Neural cell (in vitro differentiated cells): Measurements from ENCODE around the gene HAVCR1. TPM values are rescaled to one million over a fixed set of nuclear protein-coding genes. Genes with fewer than 3 reads are reported as not detected.
"Not testable (repeated sequence)": the region's sequence is repeated elsewhere in the genome, so short reads cannot be mapped to it uniquely, and the experiment has no call there.

Source experiments
- H2AFZ ChIP-seq: fragments of 200-600, 300-800 bp; sonication (generic), shearing (Covaris generic); 2 replicates; pipeline ENCODE4 v1.6.0; 2014; ENCODE audit warnings: low read depth, mild to moderate bottlenecking, antibody characterized with exemption, low read length, moderate library complexity
- H3F3A ChIP-seq: fragments of 200-600 bp; shearing (Covaris generic); 2 replicates; pipeline ENCODE4 v1.6.1; 2016; ENCODE audit warnings: mild to moderate bottlenecking, moderate library complexity, mixed read lengths, antibody characterized with exemption, low read length; ENCODE audit not compliant: insufficient read depth, poor library complexity, severe bottlenecking
- H3K27ac ChIP-seq: fragments of 200-600, 300-800 bp; sonication (generic), shearing (Covaris generic); 2 replicates; pipeline ENCODE4 v1.5.1; 2014; ENCODE audit warnings: mild to moderate bottlenecking, low read length, moderate library complexity
- H3K27me3 ChIP-seq: fragments of 300-800, 200-600 bp; sonication (generic), shearing (Covaris generic); 2 replicates; pipeline ENCODE4 v1.6.0; 2014; ENCODE audit warnings: mild to moderate bottlenecking, low read depth, low read length, moderate library complexity; ENCODE audit not compliant: insufficient read depth
- H3K36me3 ChIP-seq: fragments of 300-800, 200-600 bp; sonication (generic), shearing (Covaris generic); 2 replicates; pipeline ENCODE4 v1.5.1; 2014; ENCODE audit warnings: mild to moderate bottlenecking, antibody characterized with exemption, low read length, moderate library complexity; ENCODE audit not compliant: insufficient read depth
- H3K4me2 ChIP-seq: fragments of 300-800, 200-600 bp; sonication (generic), shearing (Covaris generic); 2 replicates; pipeline ENCODE4 v1.6.0; 2014; ENCODE audit warnings: mild to moderate bottlenecking, low read length
- H3K4me3 ChIP-seq: fragments of 300-800, 200-600 bp; sonication (generic), shearing (Covaris generic); 2 replicates; pipeline ENCODE4 v1.5.1; 2014; ENCODE audit warnings: mild to moderate bottlenecking, low read length, moderate library complexity
- H3K79me2 ChIP-seq: fragments of 200-600 bp; shearing (Covaris generic); replicated peaks from 2 replicates; pipeline ENCODE4 v1.6.0; 2014; ENCODE audit warnings: mild to moderate bottlenecking, low read length, moderate library complexity; ENCODE audit not compliant: insufficient read depth
- H3K9ac ChIP-seq: fragments of 300-800, 200-600 bp; sonication (generic), shearing (Covaris generic); 2 replicates; pipeline ENCODE4 v1.6.1; 2016; ENCODE audit warnings: mild to moderate bottlenecking, low read length, mixed read lengths
- H3K9me2 ChIP-seq: fragments of 200-600 bp; shearing (Covaris generic); 2 replicates; pipeline ENCODE4 v1.6.1; 2016; ENCODE audit warnings: mild to moderate bottlenecking, low read length, mixed read lengths; ENCODE audit not compliant: insufficient read depth
- H3K9me3 ChIP-seq: fragments of 200-600, 300-800 bp; sonication (generic), shearing (Covaris generic); 2 replicates; pipeline ENCODE4 v1.6.1; 2016; ENCODE audit warnings: mild to moderate bottlenecking, mixed run types, low read length, moderate library complexity, mixed read lengths
- H4K20me1 ChIP-seq: fragments of 200-600 bp; shearing (Covaris generic); 2 replicates; pipeline ENCODE4 v1.6.1; 2016; ENCODE audit warnings: mild to moderate bottlenecking, mixed run types; ENCODE audit not compliant: insufficient read depth
- CTCF ChIP-seq: fragments of 450-650 bp; IDR thresholded peaks from 2 replicates; pipeline ENCODE4 v1.5.1; 2014; ENCODE audit warnings: antibody characterized with exemption, mild to moderate bottlenecking, moderate library complexity; ENCODE audit not compliant: poor library complexity, severe bottlenecking
- EP300 ChIP-seq: fragments of 450-650 bp; conservative IDR thresholded peaks from 2 replicates; pipeline ENCODE4 v1.6.1; 2014; ENCODE audit warnings: antibody characterized with exemption, mild to moderate bottlenecking, moderate library complexity; ENCODE audit not compliant: poor library complexity, severe bottlenecking
- EZH2 ChIP-seq: fragments of 200-600, 300-800 bp; shearing (Covaris generic), sonication (generic); IDR thresholded peaks from 2 replicates; pipeline ENCODE4 v1.6.1; 2014; ENCODE audit warnings: antibody characterized with exemption, low read length, borderline replicate concordance, mild to moderate bottlenecking; ENCODE audit not compliant: insufficient read depth, poor library complexity, severe bottlenecking
- MXI1 ChIP-seq: fragments of 450-650 bp; conservative IDR thresholded peaks from 2 replicates; pipeline ENCODE4 v1.6.1; 2014; ENCODE audit warnings: antibody characterized with exemption, mild to moderate bottlenecking; ENCODE audit not compliant: poor library complexity, severe bottlenecking
- POLR2AphosphoS5 ChIP-seq: IDR thresholded peaks from 2 replicates; pipeline ENCODE4 v1.6.1; 2012
- RAD21 ChIP-seq: fragments of 450-650 bp; conservative IDR thresholded peaks from 2 replicates; pipeline ENCODE4 v1.6.1; 2014; ENCODE audit warnings: antibody characterized with exemption, mild to moderate bottlenecking, moderate library complexity
- REST ChIP-seq: IDR thresholded peaks from 2 replicates; pipeline ENCODE4 v1.6.1; 2012; ENCODE audit warnings: borderline replicate concordance
- SMC3 ChIP-seq: fragments of 450-650 bp; conservative IDR thresholded peaks from 2 replicates; pipeline ENCODE4 v1.6.1; 2014; ENCODE audit warnings: antibody characterized with exemption, mild to moderate bottlenecking, moderate library complexity; ENCODE audit not compliant: poor library complexity
- TAF1 ChIP-seq: IDR thresholded peaks from 2 replicates; pipeline ENCODE4 v1.6.1; 2012; ENCODE audit warnings: low read depth
- polyA plus RNA-seq: library from polyadenylated mRNA; depleted of rRNA; stranded (reverse); fragments of >200 nt; gene quantifications from 2 replicates; pipeline ENCODE4 v1.2.3, GENCODE V29; 2014

HAVCR1 gene
- polyA plus RNA-seq, 1 donor from 2014 or later, result not detected

- Histone ChIP-seq H3K79me2 (no peaks in the 10 kb centered on the region), H3K9me3 (no peaks in the 10 kb centered on the region), H4K20me1 (no peaks in the 10 kb centered on the region), H3K27me3 (no peaks in the 10 kb centered on the region), H2AFZ (no peak overlapping the region), H3K4me3 (no peak overlapping the region), H3K9me2 (no peaks in the 10 kb centered on the region), H3K4me2 (no peak overlapping the region), H3K36me3 (no peaks in the 10 kb centered on the region), H3K27ac (no peak overlapping the region), H3K9ac (no peak overlapping the region), H3F3A (no peaks in the 10 kb centered on the region)
- no peak for TF ChIP-seq RAD21
- no peak for TF ChIP-seq EZH2
- TF ChIP-seq MXI1, result no peak
- no peak for TF ChIP-seq TAF1
- TF ChIP-seq POLR2AphosphoS5, result no peak
- no peak for TF ChIP-seq CTCF
- TF ChIP-seq EP300, result no peak
- no peak for TF ChIP-seq REST
Measured at GRCh38 chr5:157047898-157048297, 11.0 kb downstream of the HAVCR1 start.

GRCh38 chr5:157047016-157047415 is 11.9 kb downstream of the HAVCR1 start:
- not testable (repeated sequence) for H3K9ac ChIP-seq, H4K20me1 ChIP-seq, H3K36me3 ChIP-seq, H2AFZ ChIP-seq, H3K9me2 ChIP-seq, H3K4me2 ChIP-seq, H3K27me3 ChIP-seq, H3F3A ChIP-seq, H3K9me3 ChIP-seq, H3K27ac ChIP-seq, H3K79me2 ChIP-seq, H3K4me3 ChIP-seq

GRCh38 chr5:157046041-157046440 is 12.9 kb downstream of the HAVCR1 start:
- Histone ChIP-seq H3K9me3 (no peaks in the 10 kb centered on the region), H3K4me2 (no peak overlapping the region), H3K36me3 (no peaks in the 10 kb centered on the region), H3K4me3 (no peak overlapping the region), H3K27me3 (no peaks in the 10 kb centered on the region), H4K20me1 (no peaks in the 10 kb centered on the region), H3F3A (no peaks in the 10 kb centered on the region), H3K79me2 (no peaks in the 10 kb centered on the region), H3K9me2 (no peaks in the 10 kb centered on the region), H3K9ac (no peak overlapping the region), H3K27ac (no peak overlapping the region), H2AFZ (no peak overlapping the region)
- TF ChIP-seq POLR2AphosphoS5, result no peak
- no peak for TF ChIP-seq MXI1
- TF ChIP-seq RAD21, result no peak
- no peak for TF ChIP-seq SMC3
- TF ChIP-seq REST, result no peak
- no peak for TF ChIP-seq EZH2
